GM12878 (cell line): Measurements from ENCODE around the gene MANBA. TPM values are rescaled to one million over a fixed set of nuclear protein-coding genes. Genes with fewer than 3 reads are reported as not detected.

Experiments
- HDAC6 ChIP-seq: fragments of 200-600 bp; sonication (generic); IDR thresholded peaks from one replicate; pipeline ENCODE4 v1.8.0; 2017; ENCODE audit warnings: antibody characterized with exemption; ENCODE audit not compliant: unreplicated experiment
- HDGF ChIP-seq: fragments of 450-650 bp; IDR thresholded peaks from 2 replicates; pipeline ENCODE4 v1.6.1; 2016; ENCODE audit warnings: antibody characterized with exemption
- IKZF2 ChIP-seq, 2 experiments: fragments of 450-650 bp; IDR thresholded peaks; 2 replicates each; pipeline ENCODE4 v1.6.1; 2017; ENCODE audit warnings: mild to moderate bottlenecking in 2 of 2, moderate library complexity in 2 of 2
- MAX ChIP-seq: IDR thresholded peaks from 2 replicates; pipeline ENCODE4 v1.6.1; 2012; ENCODE audit warnings: low read depth, low read length, improper control_type of control experiment
- MLLT1 ChIP-seq: fragments of 450-650 bp; IDR thresholded peaks from 2 replicates; pipeline ENCODE4 v1.6.1; 2016; ENCODE audit warnings: mild to moderate bottlenecking
- MTA2 ChIP-seq: fragments of 450-650 bp; IDR thresholded peaks from 2 replicates; pipeline ENCODE4 v1.6.1; 2016; ENCODE audit warnings: low read depth, mild to moderate bottlenecking, moderate library complexity
- PRDM15 ChIP-seq: fragments of 450-650 bp; formaldehyde crosslinking; IDR thresholded peaks from 2 replicates; pipeline ENCODE4 v1.4.0; 2020; ENCODE audit warnings: mild to moderate bottlenecking, moderate library complexity
- RB1 ChIP-seq: fragments of 450-650 bp; formaldehyde crosslinking; IDR thresholded peaks from 2 replicates; pipeline ENCODE4 v1.6.1; 2017; ENCODE audit warnings: mild to moderate bottlenecking, borderline replicate concordance
- USF2 ChIP-seq: IDR thresholded peaks from 2 replicates; pipeline ENCODE4 v1.6.1; 2011; ENCODE audit warnings: low read depth, low read length, improper control_type of control experiment, borderline replicate concordance
- YY1 ChIP-seq: IDR thresholded peaks from 2 replicates; pipeline ENCODE4 v1.6.1; 2011; ENCODE audit warnings: low read depth, mild to moderate bottlenecking, low read length
- ZBTB11 ChIP-seq: fragments of 450-650 bp; formaldehyde crosslinking; IDR thresholded peaks from 2 replicates; pipeline ENCODE4 v1.5.0; 2022; ENCODE audit warnings: mild to moderate bottlenecking, missing genetic modification characterization
- ZNF274 ChIP-seq: IDR thresholded peaks from one replicate; pipeline ENCODE4 v1.8.0; 2011; ENCODE audit not compliant: insufficient read length, insufficient read depth
- ZNF592 ChIP-seq: fragments of 450-650 bp; IDR thresholded peaks from 2 replicates; pipeline ENCODE4 v1.6.1; 2017; ENCODE audit warnings: mild to moderate bottlenecking, moderate library complexity
- polyA plus RNA-seq, 11 experiments: library from polyadenylated mRNA; depleted of rRNA in 4 of 11; unstranded in 6 of 11; stranded (reverse) in 5 of 11; fragments of >200 nt; fragmentation: Nextera tagmentation in 4 of 11; fragmentation: Illumina TruSeq in 1 of 11; extraction: Ambion mirVana in 4 of 11; extraction: Trizol in 1 of 11; gene quantifications; 1 replicate in 1 of 11; 2 replicates in 10 of 11; pipeline versions ENCODE4 v1.2.1 to v1.2.3, GENCODE V29; 2011 to 2016; ENCODE audit warnings: inconsistent platforms in 2 of 11, missing spikeins in 2 of 11, low read depth in 1 of 11
- total RNA-seq, 4 experiments: library from RNA; depleted of rRNA in 3 of 4; stranded (reverse); fragments of >200 nt in 3 of 4; fragmentation: Illumina TruSeq in 1 of 4; extraction: Trizol in 1 of 4; gene quantifications; 2 replicates each; pipeline versions ENCODE4 v1.2.1 to v1.2.3, GENCODE V29; 2013 to 2021

The MANBA gene
- total and polyA plus RNA-seq, 10 of the 15 experiments (the other 5 are each of a cell fraction or from before 2014, with no cell fraction given) = 3.8 to 19.0 (median 12.5) TPM

- TF ChIP-seq PRDM15 (CRISPR knock-in tag) (no peak), ZNF274 (no peak), MTA2 (0 out of 2 replicates have a peak, but pooled peaks have one; percentile 27), RB1 (0 out of 2 replicates have a peak, but pooled peaks have one; percentile 33), ZNF592 (0 out of 2 replicates have a peak, but pooled peaks have one; percentile 44), MAX (0 out of 2 replicates have a peak, but pooled peaks have one; percentile 27), IKZF2 (IDR thresholded peaks at IDR 0.05) (0 out of 4 replicates have a peak, but pooled peaks of 1 of the 2 experiments have one; percentile 15), ZBTB11 (CRISPR knock-in tag) (no peak), HDAC6 (no peak), USF2 (no peak), YY1 (peak; percentile 63; the same call in 1 of the 2 replicates), MLLT1 (peak; percentile 70), HDGF (peak; percentile 76; the same call in 1 of the 2 replicates)
Measured at GRCh38 chr4:102625232-102625930, 135.4 kb downstream of the MANBA start (continued).
